HepG2 (cell line): ENCODE measurements around the gene R3HDM1. TPM values are rescaled to one million over a fixed set of nuclear protein-coding genes. Genes with fewer than 3 reads are reported as not detected.
A peak's percentile ranks its signal among the peaks of the same experiment; 100 is the strongest.

Source experiments
- AGO1 ChIP-seq: fragments of 200-400 bp; formaldehyde crosslinking; IDR thresholded peaks from 2 replicates; pipeline ENCODE4 v1.6.1; 2017; ENCODE audit warnings: mild to moderate bottlenecking, low read depth, low read length, moderate library complexity; ENCODE audit not compliant: poor library complexity, severe bottlenecking
- ATAD3A ChIP-seq: sonication (generic); formaldehyde crosslinking; IDR thresholded peaks from 2 replicates; pipeline ENCODE4 v1.4.0; 2020; ENCODE audit warnings: missing genetic modification reagents
- BRD4 ChIP-seq: sonication (generic); formaldehyde crosslinking; IDR thresholded peaks from 2 replicates; pipeline ENCODE4 v1.4.0; 2020; ENCODE audit warnings: missing genetic modification reagents
- CBX5 ChIP-seq: sonication (generic); formaldehyde crosslinking; IDR thresholded peaks from 2 replicates; pipeline ENCODE4 v1.4.0; 2020; ENCODE audit warnings: missing genetic modification reagents, borderline replicate concordance
- CC2D1A ChIP-seq: sonication (generic); formaldehyde crosslinking; IDR thresholded peaks from 2 replicates; pipeline ENCODE4 v1.8.1; 2023; ENCODE audit warnings: mild to moderate bottlenecking, missing genetic modification reagents
- EZH2 ChIP-seq: conservative IDR thresholded peaks from 2 replicates; pipeline ENCODE4 v1.6.1; 2012; ENCODE audit warnings: mild to moderate bottlenecking, low read depth, low read length, moderate library complexity
- HNRNPK ChIP-seq: fragments of 200-400 bp; formaldehyde crosslinking; IDR thresholded peaks from 2 replicates; pipeline ENCODE4 v1.6.1; 2018; ENCODE audit warnings: low read length, low read depth, moderate library complexity, mild to moderate bottlenecking; ENCODE audit not compliant: poor library complexity, severe bottlenecking
- JARID2 ChIP-seq: sonication (generic); formaldehyde crosslinking; IDR thresholded peaks from 2 replicates; pipeline ENCODE4 v1.8.1; 2023; ENCODE audit warnings: missing genetic modification reagents, inconsistent platforms; ENCODE audit not compliant: insufficient replicate concordance
- MXD4 ChIP-seq: IDR thresholded peaks from 2 replicates; pipeline ENCODE4 v1.6.1; 2016; ENCODE audit warnings: mild to moderate bottlenecking, missing biosample characterization, missing genetic modification reagents
- NCOA5 ChIP-seq: sonication (generic); formaldehyde crosslinking; IDR thresholded peaks from 2 replicates; pipeline ENCODE4 v1.4.0; 2020; ENCODE audit warnings: missing genetic modification reagents
- SALL1 ChIP-seq: sonication (generic); formaldehyde crosslinking; IDR thresholded peaks from 2 replicates; pipeline ENCODE4 v1.8.0; 2022; ENCODE audit warnings: mild to moderate bottlenecking, missing genetic modification reagents
- SMAD1 ChIP-seq: sonication (generic); formaldehyde crosslinking; IDR thresholded peaks from 2 replicates; pipeline ENCODE4 v1.4.0; 2020; ENCODE audit warnings: missing genetic modification reagents, low read depth, mild to moderate bottlenecking, borderline replicate concordance
- THAP9 ChIP-seq: sonication (generic); formaldehyde crosslinking; IDR thresholded peaks from 2 replicates; pipeline ENCODE4; 2020; ENCODE audit warnings: missing genetic modification reagents, mild to moderate bottlenecking, borderline replicate concordance
- TP53 ChIP-seq: sonication (generic); formaldehyde crosslinking; conservative IDR thresholded peaks from 2 replicates; pipeline ENCODE4 v1.4.0; 2020; ENCODE audit warnings: missing genetic modification reagents
- U2AF1 ChIP-seq: fragments of 200-400 bp; formaldehyde crosslinking; optimal IDR thresholded peaks from 2 replicates; pipeline ENCODE3; 2017; ENCODE audit warnings: mild to moderate bottlenecking, low read depth, low read length
- polyA plus RNA-seq, 8 experiments: library from polyadenylated mRNA; depleted of rRNA in 3 of 8; stranded (reverse) in 7 of 8; unstranded in 1 of 8; fragments of >200 nt; fragmentation: Illumina TruSeq in 4 of 8; extraction: Trizol in 4 of 8; gene quantifications; 2 replicates each; pipeline versions ENCODE4 v1.2.1 to v1.2.3, GENCODE V29; 2011 to 2016; ENCODE audit warnings: low read depth in 4 of 8, missing spikeins in 1 of 8, mixed read lengths in 1 of 8; ENCODE audit not compliant: insufficient read depth in 1 of 8
- total RNA-seq, 5 experiments: library from RNA; depleted of rRNA; stranded (reverse); fragments of >200 nt; fragmentation: Illumina TruSeq; extraction: Trizol; gene quantifications; 2 replicates each; pipeline ENCODE4 v1.2.3, GENCODE V29; 2016; ENCODE audit warnings: low read depth in 1 of 5
- TF ChIP-seq, protein P1 (sequence below): sonication (generic); formaldehyde crosslinking; IDR thresholded peaks from 2 replicates; pipeline ENCODE4 v1.8.1; 2023; ENCODE audit warnings: mild to moderate bottlenecking, inconsistent platforms, moderate library complexity, missing genetic modification reagents, borderline replicate concordance
- TF ChIP-seq, protein P2 (sequence below): sonication (generic); formaldehyde crosslinking; IDR thresholded peaks from 2 replicates; pipeline ENCODE4 v1.5.0; 2020; ENCODE audit warnings: mild to moderate bottlenecking, missing genetic modification reagents, moderate library complexity
- TF ChIP-seq, protein P3 (sequence below): sonication (generic); formaldehyde crosslinking; IDR thresholded peaks from 2 replicates; pipeline ENCODE4 v1.5.1; 2020; ENCODE audit warnings: missing genetic modification reagents, mild to moderate bottlenecking, borderline replicate concordance
- TF ChIP-seq, protein P4 (sequence below): sonication (generic); formaldehyde crosslinking; IDR thresholded peaks from 2 replicates; pipeline ENCODE4 v1.4.0; 2020; ENCODE audit warnings: missing genetic modification reagents

R3HDM1 gene
- total and polyA plus RNA-seq, 2 of the 13 experiments (the other 11 are each of a cell fraction or from before 2014, with no cell fraction given), result 15.7 to 54.3 TPM

- TF ChIP-seq, protein P1, sequence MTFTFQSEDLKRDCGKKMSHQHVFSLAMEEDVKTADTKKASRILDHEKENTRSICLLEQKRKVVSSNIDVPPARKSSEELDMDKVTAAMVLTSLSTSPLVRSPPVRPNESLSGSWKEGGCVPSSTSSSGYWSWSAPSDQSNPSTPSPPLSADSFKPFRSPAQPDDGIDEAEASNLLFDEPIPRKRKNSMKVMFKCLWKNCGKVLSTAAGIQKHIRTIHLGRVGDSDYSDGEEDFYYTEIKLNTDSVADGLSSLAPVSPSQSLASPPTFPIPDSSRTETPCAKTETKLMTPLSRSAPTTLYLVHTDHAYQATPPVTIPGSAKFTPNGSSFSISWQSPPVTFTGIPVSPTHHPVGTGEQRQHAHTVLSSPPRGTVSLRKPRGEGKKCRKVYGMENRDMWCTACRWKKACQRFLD (CRISPR knock-in tag), result peak; percentile 92; the same call in 1 of the 2 replicates
- no peak for TF ChIP-seq JARID2
- no peak; the same call in 1 of the 2 replicates for TF ChIP-seq MXD4 (CRISPR knock-in tag)
- peak; percentile 75; the same call in 1 of the 2 replicates for TF ChIP-seq CBX5 (CRISPR knock-in tag)
- TF ChIP-seq BRD4 (CRISPR knock-in tag), result peak; percentile 83
- TF ChIP-seq NCOA5 (CRISPR knock-in tag), result no peak
- peak; percentile 74 for TF ChIP-seq HNRNPK
- TF ChIP-seq, protein P2, sequence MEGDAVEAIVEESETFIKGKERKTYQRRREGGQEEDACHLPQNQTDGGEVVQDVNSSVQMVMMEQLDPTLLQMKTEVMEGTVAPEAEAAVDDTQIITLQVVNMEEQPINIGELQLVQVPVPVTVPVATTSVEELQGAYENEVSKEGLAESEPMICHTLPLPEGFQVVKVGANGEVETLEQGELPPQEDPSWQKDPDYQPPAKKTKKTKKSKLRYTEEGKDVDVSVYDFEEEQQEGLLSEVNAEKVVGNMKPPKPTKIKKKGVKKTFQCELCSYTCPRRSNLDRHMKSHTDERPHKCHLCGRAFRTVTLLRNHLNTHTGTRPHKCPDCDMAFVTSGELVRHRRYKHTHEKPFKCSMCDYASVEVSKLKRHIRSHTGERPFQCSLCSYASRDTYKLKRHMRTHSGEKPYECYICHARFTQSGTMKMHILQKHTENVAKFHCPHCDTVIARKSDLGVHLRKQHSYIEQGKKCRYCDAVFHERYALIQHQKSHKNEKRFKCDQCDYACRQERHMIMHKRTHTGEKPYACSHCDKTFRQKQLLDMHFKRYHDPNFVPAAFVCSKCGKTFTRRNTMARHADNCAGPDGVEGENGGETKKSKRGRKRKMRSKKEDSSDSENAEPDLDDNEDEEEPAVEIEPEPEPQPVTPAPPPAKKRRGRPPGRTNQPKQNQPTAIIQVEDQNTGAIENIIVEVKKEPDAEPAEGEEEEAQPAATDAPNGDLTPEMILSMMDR (CRISPR knock-in tag), result peak; percentile 79
- no peak; the same call in 1 of the 2 replicates for TF ChIP-seq SMAD1 (CRISPR knock-in tag)
- no peak for TF ChIP-seq U2AF1
- peak; percentile 88 for TF ChIP-seq SALL1 (CRISPR knock-in tag)
- TF ChIP-seq THAP9 (CRISPR knock-in tag), result peak; percentile 79
- no peak for TF ChIP-seq EZH2
- TF ChIP-seq TP53 (CRISPR knock-in tag), result peak; percentile 30; the same call in 1 of the 2 replicates
- TF ChIP-seq, protein P3, sequence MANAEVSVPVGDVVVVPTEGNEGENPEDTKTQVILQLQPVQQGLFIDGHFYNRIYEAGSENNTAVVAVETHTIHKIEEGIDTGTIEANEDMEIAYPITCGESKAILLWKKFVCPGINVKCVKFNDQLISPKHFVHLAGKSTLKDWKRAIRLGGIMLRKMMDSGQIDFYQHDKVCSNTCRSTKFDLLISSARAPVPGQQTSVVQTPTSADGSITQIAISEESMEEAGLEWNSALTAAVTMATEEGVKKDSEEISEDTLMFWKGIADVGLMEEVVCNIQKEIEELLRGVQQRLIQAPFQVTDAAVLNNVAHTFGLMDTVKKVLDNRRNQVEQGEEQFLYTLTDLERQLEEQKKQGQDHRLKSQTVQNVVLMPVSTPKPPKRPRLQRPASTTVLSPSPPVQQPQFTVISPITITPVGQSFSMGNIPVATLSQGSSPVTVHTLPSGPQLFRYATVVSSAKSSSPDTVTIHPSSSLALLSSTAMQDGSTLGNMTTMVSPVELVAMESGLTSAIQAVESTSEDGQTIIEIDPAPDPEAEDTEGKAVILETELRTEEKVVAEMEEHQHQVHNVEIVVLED (CRISPR knock-in tag), result peak; percentile 99
- TF ChIP-seq CC2D1A (CRISPR knock-in tag), result peak; percentile 87; the same call in 1 of the 2 replicates
- TF ChIP-seq, protein P4, sequence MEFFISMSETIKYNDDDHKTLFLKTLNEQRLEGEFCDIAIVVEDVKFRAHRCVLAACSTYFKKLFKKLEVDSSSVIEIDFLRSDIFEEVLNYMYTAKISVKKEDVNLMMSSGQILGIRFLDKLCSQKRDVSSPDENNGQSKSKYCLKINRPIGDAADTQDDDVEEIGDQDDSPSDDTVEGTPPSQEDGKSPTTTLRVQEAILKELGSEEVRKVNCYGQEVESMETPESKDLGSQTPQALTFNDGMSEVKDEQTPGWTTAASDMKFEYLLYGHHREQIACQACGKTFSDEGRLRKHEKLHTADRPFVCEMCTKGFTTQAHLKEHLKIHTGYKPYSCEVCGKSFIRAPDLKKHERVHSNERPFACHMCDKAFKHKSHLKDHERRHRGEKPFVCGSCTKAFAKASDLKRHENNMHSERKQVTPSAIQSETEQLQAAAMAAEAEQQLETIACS (CRISPR knock-in tag), result peak; percentile 100
- no peak for TF ChIP-seq ATAD3A (CRISPR knock-in tag)
- TF ChIP-seq AGO1, result peak; percentile 48
Observed at GRCh38 chr2:135741395-135742324, 210.4 kb downstream of the R3HDM1 start, which contains the start of gene UBXN4 (continued).
